SKM-1 (cell line): ENCODE measurements around the gene UNC50.
"Not testable (repeated sequence)": the region's sequence is repeated elsewhere in the genome, so short reads cannot be mapped to it uniquely, and the experiment has no call there.

ENCODE experiments used
- DNase-seq: peaks from one replicate; lab custom pipeline; 2025; ENCODE audit not compliant: unreplicated experiment; lab: John Stamatoyannopoulos, UW

UNC50 gene

DNA sequence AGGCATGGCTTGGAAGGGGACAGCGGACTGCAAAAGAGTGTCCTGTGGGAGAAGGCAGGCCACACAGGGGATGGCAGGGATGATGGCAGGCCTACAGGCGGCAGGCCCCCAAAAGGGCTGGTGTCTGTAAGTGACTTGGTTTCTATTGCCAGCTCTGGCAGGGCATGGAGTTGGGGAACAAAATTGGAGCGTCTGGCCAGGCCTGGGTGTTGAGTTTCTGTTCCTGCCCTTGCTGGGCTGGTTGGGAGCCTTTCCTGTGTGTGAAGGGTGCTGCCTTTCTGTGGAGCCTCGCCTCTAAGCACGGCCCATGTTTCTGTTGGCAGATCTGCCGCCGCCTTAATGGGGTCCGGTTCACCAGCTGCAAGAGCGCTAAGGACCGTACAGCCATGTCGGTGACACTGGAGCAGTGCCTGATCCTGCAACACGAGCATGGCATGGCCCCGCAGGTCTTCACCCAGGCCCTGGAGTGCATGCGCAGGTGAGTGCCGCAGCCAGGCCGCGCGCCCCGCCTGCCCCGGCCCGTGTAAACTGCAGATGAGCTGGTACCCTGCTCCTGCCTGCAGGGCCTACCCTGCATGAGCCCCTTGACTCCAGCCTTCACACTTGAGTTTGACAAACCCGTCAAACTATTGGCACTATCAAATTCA is 31.6 kb upstream of the UNC50 start:
- DNase-seq: no peak

DNA sequence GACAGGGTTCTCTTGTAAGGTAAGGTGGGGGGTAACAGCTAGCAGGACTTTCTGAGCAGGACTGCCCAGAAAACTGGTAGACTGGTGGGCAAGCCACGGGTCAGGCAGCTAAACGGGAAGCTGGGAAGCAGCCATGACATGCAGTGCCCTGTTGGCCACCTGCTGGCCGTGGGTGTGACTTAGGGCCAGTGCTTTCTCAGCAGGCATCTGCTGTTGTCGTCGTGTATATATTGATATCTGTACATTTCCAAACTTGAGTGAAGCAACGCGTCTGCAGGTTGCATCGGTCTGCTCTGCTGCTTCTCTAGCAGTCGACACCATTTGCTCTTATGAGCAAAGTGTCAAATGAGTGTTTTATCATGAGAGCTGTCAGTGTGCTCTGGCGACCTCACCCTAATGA is 31.1 kb upstream of the UNC50 start:
- DNase-seq: no peak

DNA sequence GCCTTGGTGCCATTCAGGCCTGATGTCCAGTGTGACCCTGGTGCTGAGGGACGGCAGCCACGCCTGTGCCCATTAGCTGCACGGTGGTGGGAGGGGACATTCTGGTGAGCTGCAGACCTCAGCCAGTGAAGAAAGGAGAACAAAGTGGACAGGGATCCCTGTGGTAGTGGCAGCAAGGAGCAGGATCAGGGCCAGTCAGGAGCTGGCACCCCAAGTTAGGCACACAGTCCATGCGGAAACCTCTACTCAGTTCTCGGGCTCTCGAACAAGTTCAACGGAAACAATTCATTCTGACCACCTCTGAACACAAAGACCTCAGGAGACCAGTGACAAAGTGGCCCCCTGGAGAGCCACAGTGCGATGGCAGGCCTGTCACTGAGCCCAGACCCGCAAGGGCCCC is 30.2 kb upstream of the UNC50 start:
- DNase-seq: no peak

DNA sequence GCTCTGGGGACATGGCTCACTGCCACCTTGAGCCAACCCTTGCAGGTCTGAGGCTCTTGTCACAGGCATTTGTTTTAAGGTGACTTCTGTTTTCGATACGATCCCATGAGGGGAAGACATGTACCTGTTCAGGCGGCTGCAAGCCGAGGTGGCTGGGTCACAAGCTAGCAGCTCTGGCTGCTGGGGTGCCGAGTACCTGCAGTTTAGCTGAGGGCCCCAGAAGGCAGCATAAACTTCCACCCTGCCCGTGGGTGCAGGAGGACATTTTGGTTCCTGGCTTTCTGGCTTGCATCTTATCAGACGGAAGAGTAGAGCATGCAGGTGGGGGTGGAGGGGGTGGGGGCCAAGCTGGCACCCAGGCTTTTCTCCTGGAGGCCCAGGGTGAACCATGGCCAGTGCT is 28.5 kb upstream of the UNC50 start:
- no peak for DNase-seq

DNA sequence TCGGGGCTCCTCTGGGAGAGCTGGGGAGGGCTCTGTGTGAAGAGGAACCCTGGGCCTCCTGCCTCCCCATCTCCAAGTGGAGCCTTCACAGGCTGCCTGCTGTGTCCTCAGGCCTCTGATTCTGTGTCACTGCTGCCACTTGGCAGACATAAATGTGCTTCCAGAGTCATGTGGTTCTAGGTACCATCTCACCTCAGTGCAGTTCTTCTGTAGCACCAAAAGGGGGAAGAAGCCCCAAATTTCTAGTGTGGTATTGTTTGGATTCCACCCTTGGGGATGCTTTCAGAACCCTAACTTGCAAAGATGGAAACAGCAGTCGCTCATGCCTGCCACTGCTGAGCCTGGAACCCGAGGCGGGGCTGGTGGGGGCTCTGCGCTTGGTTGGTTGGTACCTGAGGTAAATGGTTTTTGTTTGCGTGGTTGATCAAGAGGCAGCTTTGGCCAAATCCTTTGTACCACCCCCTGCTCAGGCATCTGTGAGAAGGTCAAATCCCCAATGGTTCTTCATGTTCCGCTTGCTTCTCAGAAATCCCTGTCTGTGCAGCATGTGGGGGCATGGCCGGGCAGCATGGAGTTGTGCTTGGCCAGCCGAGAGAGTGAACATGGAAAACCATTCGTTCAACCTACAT is 27.6 kb upstream of the UNC50 start:
- no peak for DNase-seq

DNA sequence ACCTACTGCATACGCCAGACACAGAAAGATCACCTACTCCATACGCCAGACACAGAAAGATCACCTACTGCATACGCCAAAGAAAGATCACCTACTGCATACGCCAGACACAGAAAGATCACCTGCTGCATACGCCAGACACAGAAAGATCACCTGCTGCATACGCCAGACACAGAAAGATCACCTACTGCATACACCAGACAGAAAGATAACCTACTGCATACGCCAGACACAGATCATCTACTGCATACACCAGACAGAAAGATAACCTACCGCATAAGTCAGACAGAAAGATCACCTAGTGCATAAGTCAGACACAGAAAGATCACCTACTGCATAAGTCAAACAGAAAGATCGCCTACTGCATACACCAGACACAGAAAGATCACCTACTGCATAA is 25.9 kb upstream of the UNC50 start:
- DNase-seq: no peak

DNA sequence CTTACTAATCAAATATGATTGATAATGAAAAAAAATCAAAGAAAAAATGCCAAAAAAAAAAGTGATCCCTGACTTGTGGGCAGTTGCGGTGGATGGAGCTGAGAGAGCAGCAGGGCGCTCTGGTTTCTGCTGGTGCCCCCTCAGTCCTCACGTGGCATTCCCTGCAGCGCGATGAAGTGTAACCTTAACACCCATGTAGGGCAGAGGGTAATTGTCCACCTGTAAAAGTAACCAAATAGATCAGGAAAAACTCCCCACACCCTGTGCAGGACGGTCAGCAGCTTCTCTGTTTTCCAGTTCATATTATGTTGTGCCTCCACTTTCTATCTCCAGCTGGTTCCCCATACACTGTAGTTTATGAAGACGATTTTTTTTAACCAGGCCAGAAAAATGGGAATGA is 25.1 kb upstream of the UNC50 start:
- no peak for DNase-seq

DNA sequence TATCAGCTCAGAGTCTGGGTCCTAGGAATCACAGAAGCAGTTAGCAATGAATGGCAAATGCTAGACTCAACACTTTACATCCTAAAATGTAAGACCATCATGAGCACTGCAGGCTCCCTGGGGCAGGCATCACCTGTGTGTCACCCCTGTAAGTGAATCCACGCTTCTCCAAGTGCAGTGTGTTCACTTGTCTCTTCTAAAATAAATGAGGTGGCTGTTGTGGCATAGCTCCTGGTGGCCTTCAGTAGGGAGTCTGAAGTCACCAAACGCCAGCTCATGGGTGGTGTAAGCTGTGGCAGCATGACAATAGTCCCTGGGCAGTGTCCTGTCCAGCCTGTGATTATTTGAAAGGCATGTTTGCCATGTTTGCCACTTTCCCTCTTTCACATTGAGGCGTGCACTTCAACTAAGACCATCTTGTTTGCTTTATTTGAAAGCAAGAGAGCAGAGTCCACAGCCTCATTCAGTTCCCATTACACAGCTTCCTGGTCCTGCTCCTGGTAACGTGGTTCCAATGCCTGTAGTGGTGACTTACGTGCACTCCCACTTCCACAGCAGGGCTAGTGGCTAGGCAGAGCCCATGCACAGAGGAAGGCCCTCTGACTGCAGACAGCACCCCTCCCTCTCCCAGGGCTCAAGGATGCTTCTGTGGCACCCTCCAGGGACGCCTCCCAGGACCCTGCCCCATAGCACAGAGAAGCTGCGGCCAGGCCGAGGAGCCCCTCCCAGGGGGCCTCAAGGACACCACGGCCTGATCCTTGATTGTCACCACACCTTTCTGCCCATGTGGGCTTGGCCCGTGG is 24.4 kb upstream of the UNC50 start:
- no peak for DNase-seq

DNA sequence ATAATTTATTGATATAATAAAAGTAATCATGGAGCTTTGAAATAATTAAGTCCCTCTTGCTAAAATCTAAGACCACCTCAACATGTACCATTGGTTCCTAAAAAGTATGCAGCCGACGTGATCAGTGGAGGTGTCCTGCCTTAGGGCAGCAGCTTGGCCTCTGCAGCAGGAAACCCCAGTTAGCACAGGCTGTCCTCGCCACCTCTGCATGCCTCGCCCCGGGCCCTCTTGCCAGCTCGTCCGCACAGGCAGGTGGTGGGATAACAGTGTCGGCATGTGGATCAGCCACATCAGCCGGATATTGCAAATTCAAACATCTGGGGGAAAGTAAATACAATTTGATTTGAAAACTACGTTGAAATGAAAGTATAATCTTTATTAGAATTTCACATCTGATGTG is 23.0 kb upstream of the UNC50 start:
- no peak for DNase-seq

DNA sequence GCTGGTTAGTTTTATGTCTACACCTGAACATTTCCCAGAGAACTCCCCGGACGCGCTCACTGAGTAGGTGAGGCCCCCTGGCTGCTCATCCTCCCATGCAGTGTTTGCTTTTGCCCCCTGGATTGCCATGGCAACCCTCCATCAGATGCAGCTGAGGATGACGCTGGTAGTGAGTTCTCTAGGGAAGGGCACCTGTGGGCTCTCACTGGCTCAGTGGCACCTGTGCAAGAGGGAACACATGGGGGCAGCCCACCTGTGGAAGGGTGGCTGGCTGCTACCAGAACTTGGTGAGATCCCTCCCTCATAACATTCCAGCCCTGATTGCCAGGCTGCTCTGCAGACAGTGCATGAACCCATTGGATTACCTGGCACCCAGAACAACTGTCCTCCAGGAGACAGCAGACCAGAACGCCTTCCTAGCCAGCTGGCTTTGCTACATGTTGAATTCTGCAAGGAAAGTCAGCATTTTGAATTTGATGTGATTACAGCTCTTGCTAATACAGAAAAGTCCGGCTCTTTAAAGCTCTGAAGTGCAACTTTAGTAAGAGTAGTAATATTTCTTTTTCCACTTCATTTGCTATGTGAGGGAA is 21.7 kb upstream of the UNC50 start:
- no peak for DNase-seq

DNA sequence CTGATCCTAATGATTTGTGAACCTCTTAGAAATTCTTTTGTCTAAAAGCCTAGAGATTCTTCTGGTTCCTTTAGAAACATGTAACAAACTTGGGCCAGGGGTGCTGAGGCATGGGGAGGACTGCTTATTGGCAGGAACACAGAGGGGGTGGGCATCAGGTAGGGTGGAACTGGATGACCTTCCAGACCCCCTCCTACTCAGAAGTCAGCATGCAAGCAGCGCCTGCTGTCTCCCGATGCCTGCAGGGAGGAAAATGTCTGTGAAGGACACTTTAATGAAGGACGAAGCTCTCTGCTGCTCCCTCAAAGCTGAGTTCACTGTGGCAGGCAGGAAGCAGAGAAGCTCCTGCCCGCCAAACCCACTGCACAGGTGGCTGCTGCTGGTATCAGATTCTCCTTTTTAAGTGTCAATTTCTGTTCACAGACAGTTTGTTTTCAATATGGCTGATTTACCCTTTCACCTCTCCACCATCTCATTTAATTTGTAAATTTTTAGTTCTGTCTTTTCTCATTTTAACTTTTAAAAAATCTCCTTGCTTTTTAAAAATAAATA is 19.4 kb upstream of the UNC50 start:
- DNase-seq: no peak

DNA sequence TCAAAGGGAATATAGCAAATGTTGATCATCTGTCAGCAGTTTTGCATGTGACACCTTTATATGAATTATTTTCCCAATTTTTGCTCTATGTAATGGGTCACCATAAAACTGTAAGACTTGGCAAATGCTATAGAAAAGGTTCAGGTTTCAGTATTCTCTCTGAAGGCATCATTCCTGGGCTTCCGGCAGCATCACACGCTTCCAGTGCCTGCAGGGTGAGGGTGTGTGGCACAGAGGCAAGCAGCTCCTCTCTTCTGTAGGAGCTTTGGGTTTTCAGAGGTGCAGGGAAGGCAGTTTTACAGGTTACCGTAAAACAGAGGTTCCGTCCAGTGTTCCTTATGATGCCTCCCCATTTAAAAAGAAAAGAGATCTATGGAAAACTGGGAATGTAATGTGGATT is 18.9 kb upstream of the UNC50 start:
- no peak for DNase-seq

DNA sequence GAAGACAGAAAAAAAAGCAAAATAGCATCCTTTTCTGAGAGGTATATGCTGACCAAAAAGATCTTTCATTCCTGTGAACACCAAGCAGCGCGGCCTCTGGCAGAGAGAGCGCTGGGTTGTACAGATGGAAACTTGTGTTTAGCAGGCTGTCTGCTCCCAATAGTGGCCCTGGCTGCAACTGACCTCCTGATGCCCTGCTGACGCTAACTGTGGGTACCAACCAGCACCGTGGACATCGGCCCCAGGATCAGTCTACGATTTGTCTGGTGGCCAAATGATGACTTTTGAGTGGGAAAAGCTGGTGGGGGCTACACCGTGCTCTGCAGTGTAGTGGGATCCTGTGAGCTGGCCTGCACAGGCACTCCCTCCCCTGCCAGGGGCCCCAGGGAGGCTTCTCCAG is 15.8 kb upstream of the UNC50 start:
- DNase-seq: no peak

DNA sequence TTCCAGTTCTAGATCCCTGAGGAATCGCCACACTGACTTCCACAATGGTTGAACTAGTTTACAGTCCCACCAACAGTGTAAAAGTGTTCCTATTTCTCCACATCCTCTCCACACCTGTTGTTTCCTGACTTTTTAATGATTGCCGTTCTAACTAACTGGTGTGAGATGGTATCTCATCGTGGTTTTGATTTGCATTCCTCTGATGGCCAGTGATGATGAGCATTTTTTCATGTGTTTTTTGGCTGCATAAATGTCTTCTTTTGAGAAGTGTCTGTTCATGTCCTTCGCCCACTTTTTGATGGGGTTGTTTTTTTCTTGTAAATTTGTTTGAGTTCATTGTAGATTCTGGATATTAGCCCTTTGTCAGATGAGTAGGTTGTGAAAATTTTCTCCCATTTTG is 13.7 kb upstream of the UNC50 start:
- DNase-seq: not testable (repeated sequence)

DNA sequence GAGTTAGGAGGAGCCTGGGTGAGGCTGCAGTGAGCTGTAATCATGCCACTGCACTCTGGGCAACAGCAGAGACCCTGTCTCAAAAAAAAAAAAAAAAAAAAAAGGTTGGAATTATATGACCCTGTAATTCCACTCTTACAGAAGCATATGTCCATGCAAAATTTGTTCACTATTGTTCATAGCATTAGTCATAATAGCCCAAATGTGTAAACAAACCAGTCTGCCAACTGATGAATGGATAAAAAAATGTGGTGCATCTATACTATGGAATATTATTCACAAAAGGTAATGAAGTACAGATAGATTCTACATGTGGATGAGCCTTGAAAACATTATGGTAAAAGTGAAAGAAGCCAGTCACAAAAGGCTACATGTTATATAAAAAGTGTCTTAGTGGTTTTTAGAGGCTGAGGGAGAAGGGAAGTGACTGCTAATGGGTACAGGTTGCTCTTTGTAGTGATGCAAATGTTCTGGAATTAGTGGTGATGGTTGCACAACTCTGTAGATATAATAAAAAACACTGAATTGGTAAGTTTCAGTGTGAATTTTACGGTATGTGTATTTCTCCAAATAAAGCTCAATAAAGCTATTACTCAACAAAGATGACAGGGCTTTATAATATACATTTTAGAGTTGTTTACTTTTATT is 9.5 kb upstream of the UNC50 start:
- no peak for DNase-seq

DNA sequence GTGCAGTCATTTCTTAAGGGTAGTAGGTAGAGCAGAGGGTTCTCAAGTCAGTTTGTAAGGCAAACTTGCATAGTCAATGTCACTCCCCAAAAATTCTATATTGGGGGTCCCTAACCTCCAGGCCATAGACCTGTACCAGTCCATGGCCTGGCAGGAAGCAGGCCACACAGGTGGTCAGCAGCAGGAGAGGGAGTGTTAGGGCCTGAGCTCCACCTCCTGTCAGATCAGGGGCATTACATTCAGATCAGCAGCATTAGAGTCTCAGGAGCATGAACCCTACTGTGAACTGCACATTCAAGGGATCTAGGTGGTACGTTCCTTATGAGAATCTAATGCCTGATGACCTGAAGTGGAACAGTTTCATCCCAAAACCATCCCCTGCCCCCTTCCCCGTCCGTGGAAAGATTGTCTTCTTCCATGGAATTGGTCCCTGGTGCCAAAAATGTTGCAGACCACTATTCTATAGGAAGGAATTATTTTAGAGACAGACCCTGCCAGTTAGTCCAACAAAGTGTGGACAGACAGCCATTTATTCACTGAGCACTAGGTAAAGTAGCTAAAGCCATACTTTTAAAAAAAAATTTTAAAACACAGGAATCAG is 6.8 kb upstream of the UNC50 start:
- peak; percentile 39 for DNase-seq

DNA sequence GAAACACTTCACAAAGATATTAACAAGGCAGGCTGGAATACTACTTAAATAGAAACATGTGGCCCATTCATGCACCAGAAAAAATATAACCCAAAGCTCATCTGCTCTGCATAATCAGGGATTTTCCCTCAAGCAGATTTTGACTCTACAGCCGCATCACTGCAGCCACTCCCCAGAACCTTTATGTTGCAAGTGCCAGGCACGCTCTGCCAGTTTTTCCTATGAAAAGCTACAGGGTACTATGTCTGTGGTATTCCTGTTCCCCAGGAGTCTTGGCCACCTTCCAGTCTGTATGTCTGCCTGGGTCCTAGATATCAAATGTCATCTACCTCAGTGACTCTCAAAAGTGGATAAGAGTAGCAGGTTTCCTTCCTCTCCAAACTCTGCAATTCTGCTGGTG is 3.8 kb upstream of the UNC50 start:
- DNase-seq: no peak

DNA sequence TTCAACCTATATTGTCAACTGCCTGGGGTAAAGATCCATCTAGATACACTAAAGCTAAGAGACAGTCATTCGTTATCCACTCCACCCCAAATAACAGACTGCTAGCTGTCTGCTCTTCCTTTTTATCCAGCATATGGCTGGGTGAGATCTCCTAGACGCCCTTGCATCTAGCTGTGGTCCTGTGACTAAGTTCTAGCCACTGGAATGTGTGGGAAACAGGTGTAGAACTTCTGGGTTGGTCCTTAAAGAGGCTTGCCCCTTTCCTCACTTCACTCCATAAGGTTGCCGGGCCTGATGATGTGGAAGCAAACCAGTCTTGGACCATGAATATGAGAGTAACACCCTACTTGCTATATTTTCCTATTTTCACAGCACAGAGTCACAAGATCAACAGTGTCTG is 3.3 kb upstream of the UNC50 start:
- no peak for DNase-seq

DNA sequence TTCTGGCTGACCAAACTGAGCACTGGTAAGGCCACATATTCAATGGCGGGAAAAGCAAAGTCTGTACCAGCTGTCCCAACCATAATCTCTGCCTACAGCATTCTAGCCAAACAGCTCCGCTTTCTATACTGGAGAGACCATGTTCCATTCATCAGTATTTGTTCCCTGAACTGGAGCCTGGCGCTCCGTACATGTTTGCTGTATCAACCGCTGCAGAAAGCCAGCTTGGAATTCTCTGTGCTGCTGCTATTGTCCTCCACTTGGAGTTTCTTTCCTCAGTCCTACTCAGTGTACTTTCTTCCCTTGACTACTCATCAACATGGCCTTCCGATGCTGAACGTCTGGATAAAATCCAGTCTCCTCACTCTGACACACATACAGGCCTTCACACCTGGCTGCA is 2.0 kb upstream of the UNC50 start:
- DNase-seq: no peak

DNA sequence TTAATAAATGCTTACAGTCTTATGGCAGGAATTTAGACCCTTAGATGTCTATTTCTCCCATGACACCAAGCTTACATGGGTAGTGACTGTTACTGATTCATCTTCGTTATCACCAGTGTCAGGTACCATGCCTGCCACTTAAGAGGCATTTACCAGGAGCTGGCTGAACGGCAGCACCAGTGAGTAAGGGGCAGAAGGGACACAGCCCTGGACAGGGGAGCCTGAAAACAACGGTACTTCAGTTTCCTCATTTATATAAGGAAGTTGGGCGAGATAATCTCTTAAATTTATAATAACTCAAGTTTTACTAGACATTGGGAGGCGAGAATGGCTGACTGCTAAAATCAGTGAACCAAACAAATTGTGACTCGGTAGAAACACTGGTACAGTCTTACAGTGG is 1.3 kb upstream of the UNC50 start:
- DNase-seq: no peak

DNA sequence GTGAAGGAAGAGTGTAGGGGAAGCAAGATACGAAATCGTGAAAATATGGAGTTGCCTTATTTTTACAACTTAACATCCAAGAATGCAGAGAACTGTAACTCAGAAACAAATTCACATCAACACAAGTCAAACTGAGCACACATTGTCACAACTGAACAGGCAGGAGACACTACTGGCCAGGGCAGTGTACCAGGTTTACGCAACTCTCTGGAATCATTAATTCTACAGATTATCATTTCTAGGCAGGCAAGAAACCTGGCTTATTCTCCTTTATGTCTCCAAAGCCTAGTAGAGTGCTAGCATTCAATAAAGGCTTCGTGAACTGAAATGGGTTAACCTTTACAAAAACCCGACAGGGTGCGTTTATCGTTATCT is 661 bp upstream of the UNC50 start:
- no peak for DNase-seq
